GM18526 (cell line): ENCODE measurements around the gene LRRC4C.

Experiments
- POLR2A ChIP-seq: IDR thresholded peaks from 3 replicates; pipeline ENCODE4 v1.6.1; 2011; ENCODE audit not compliant: insufficient read length; ENCODE audit errors: extremely low read depth

LRRC4C gene

GRCh38 chr11:40444151-40444550 is 1015.3 kb downstream of the LRRC4C start:
- TF ChIP-seq POLR2A = no peak

- no peak for TF ChIP-seq POLR2A
These were observed 1024.1 kb downstream of the LRRC4C start for GRCh38 chr11:40435344-40435743.

- TF ChIP-seq POLR2A = no peak
These were observed 1024.5 kb downstream of the LRRC4C start for GRCh38 chr11:40434926-40435325.

- no peak for TF ChIP-seq POLR2A
These were observed 1027.1 kb downstream of the LRRC4C start for GRCh38 chr11:40432358-40432757.

GRCh38 chr11:40425168-40425567 is 1034.3 kb downstream of the LRRC4C start:
- no peak for TF ChIP-seq POLR2A

GRCh38 chr11:40421208-40421981 is 1038.1 kb downstream of the LRRC4C start:
- no peak for TF ChIP-seq POLR2A

GRCh38 chr11:40417627-40418026 is 1041.8 kb downstream of the LRRC4C start:
- no peak for TF ChIP-seq POLR2A

- no peak for TF ChIP-seq POLR2A
These were observed 1052.1 kb downstream of the LRRC4C start for GRCh38 chr11:40407355-40407754.

GRCh38 chr11:40405614-40406013 is 1053.8 kb downstream of the LRRC4C start:
- TF ChIP-seq POLR2A = no peak

- no peak for TF ChIP-seq POLR2A
These were observed 1056.1 kb downstream of the LRRC4C start for GRCh38 chr11:40403321-40403720.

GRCh38 chr11:40401132-40401853 is 1058.2 kb downstream of the LRRC4C start:
- no peak for TF ChIP-seq POLR2A

GRCh38 chr11:40397141-40397540 is 1062.3 kb downstream of the LRRC4C start:
- no peak for TF ChIP-seq POLR2A

GRCh38 chr11:40393511-40393910 is 1065.9 kb downstream of the LRRC4C start:
- no peak for TF ChIP-seq POLR2A

- no peak for TF ChIP-seq POLR2A
These were observed 1067.8 kb downstream of the LRRC4C start for GRCh38 chr11:40391679-40392078.

- no peak for TF ChIP-seq POLR2A
These were observed 1071.2 kb downstream of the LRRC4C start for GRCh38 chr11:40388097-40388818.
